Brain microvascular endothelial cell (primary cell): ENCODE results near the gene PPP2R5A.

Experiments used
- DNase-seq: peaks from one replicate; pipeline ENCODE4 v3.0.0-alpha.2; 2020
- H3K27ac ChIP-seq: fragments of 250-450 bp; sonication (Bioruptor Pico); 2 replicates; pipeline ENCODE4 v1.5.1; 2020; ENCODE audit warnings: mild to moderate bottlenecking, moderate library complexity
- H3K27me3 ChIP-seq: fragments of 250-450 bp; sonication (Bioruptor Pico); replicated peaks from 2 replicates; pipeline ENCODE4 v1.5.1; 2020; ENCODE audit warnings: mild to moderate bottlenecking
- H3K36me3 ChIP-seq: fragments of 250-450 bp; sonication (Bioruptor Pico); replicated peaks from 2 replicates; pipeline ENCODE4 v1.5.1; 2020; ENCODE audit warnings: mild to moderate bottlenecking
- H3K4me3 ChIP-seq: 2 replicates; pipeline ENCODE4 v1.5.1; 2011; ENCODE audit warnings: low read depth, mild to moderate bottlenecking, control low read depth, low read length, moderate library complexity
- CTCF ChIP-seq: IDR thresholded peaks from 2 replicates; pipeline ENCODE4 v1.5.1; 2011; ENCODE audit warnings: low read depth, mild to moderate bottlenecking, moderate library complexity, low read length, control low read depth, inconsistent platforms; ENCODE audit errors: missing control alignments
- in situ Hi-C: cut with HindIII; loops from 2 replicates; pipeline ENCODE4 v1.10.0; 2017; ENCODE audit warnings: low sequenced_read_pairs, low pct_ligation_motif_present

The PPP2R5A gene

GRCh38 chr1:212269306-212269705 lies 15.9 kb upstream of the PPP2R5A start:
- in situ Hi-C loops = loop anchor here (25.0 kb wide), 1 partner anchor 182 kb away; no protein-coding TSS in a partner anchor
- no peak for DNase-seq
- Histone ChIP-seq H3K27ac (no peak overlapping the region), H3K4me3 (no peak overlapping the region), H3K27me3 (no peaks in the 10 kb centered on the region), H3K36me3 (no peaks in the 10 kb centered on the region)
- TF ChIP-seq CTCF = peak; percentile 36

DNA sequence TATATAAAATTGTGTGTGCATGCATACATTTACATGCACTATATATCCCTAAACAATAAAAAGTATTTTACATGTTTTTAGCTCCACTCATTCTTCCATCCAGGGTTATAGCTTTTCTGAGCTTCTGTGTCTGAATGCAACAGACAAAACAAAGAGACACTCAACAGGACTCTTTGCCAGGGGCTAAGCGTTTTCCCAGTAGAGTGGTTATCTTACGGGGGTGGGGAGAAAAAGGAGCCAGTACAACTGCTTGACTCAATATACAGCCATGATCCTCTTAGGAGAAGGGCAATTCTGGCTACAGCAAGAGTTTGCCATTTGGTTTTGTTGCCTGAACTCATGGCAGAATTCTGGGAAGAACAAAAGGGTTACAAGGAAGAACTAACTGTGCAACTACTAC lies 14.6 kb upstream of the PPP2R5A start:
- Histone ChIP-seq H3K4me3 (no peak overlapping the region), H3K36me3 (no peaks in the 10 kb centered on the region), H3K27me3 (no peaks in the 10 kb centered on the region), H3K27ac (no peak overlapping the region)
- TF ChIP-seq CTCF = no peak
- no peak for DNase-seq
- in situ Hi-C loops = loop anchor here (25.0 kb wide), 1 partner anchor 183 kb away; no protein-coding TSS in a partner anchor

GRCh38 chr1:212271234-212271633 lies 14.0 kb upstream of the PPP2R5A start:
- in situ Hi-C loops = loop anchor here (25.0 kb wide), 1 partner anchor 184 kb away; no protein-coding TSS in a partner anchor
- H3K27ac ChIP-seq = no peak overlapping the region
- no peak for TF ChIP-seq CTCF

GRCh38 chr1:212271823-212272485 lies 13.3 kb upstream of the PPP2R5A start:
- Histone ChIP-seq H3K27ac (no peak overlapping the region), H3K4me3 (no peak overlapping the region), H3K27me3 (no peaks in the 10 kb centered on the region), H3K36me3 (no peaks in the 10 kb centered on the region)
- DNase-seq = no peak
- in situ Hi-C loops = loop anchor here (25.0 kb wide), 1 partner anchor 185 kb away; no protein-coding TSS in a partner anchor
- no peak for TF ChIP-seq CTCF

More at GRCh38 chr1:212271234-212271633, 14.0 kb upstream of the PPP2R5A start:
- no peak for DNase-seq
- Histone ChIP-seq H3K36me3 (no peaks in the 10 kb centered on the region), H3K27me3 (no peaks in the 10 kb centered on the region), H3K4me3 (no peak overlapping the region)

DNA sequence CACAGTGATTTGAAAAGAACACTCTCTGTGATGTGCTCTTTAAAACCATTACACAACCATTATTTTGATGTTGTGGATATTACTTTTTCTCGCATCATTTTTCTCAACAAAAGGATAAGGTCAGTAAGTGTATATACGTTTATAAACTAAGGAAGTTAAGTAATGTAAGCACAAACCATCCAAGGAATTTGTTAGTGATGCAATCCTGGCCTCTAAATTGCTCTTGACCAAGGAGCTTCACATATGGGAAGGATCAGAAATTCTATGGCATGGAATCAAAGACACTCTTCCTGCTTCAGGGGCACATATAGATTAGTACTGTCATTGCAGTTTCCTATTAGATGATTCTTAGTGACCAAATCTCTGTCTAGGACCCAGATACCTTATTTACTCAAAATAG lies 3.6 kb upstream of the PPP2R5A start:
- H3K27ac ChIP-seq = no peak overlapping the region
- no peak overlapping the region for H3K4me3 ChIP-seq
- no peaks in the 10 kb centered on the region for H3K27me3 ChIP-seq
- TF ChIP-seq CTCF = no peak
- no peaks in the 10 kb centered on the region for H3K36me3 ChIP-seq
- DNase-seq = no peak
- in situ Hi-C loops = no loop called here

DNA sequence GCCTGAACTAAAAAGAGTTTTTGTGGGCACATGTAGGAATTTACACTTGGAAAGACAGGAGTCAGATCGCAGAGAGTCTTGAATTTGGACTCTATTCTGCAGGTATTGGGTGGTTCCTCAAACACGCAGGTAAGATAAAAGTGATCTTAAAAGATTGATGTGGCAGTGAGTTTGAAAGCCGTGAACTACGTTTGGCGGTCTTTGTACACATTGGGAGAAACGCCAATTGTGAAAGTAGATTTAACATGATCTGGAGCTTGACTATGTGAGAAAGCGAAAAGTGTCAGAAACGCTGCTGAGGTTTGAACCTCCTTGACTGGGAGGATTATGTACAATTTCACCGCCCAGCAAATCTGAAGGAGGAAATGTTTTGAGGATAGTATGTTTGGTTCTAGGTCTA lies 1.5 kb upstream of the PPP2R5A start:
- in situ Hi-C loops = no loop called here
- Histone ChIP-seq H3K27ac (no peak overlapping the region), H3K36me3 (no peaks in the 10 kb centered on the region), H3K4me3 (no peak overlapping the region), H3K27me3 (no peaks in the 10 kb centered on the region)
- DNase-seq = no peak
- no peak for TF ChIP-seq CTCF
